ACC112 (cell line): ENCODE results near the gene CKS1B.

Source experiments
- H2AFZ ChIP-seq: fragments of 200-600 bp; sonication (generic); one replicate; pipeline ENCODE4 v1.6.0; 2017; ENCODE audit warnings: antibody characterized with exemption, low read length; ENCODE audit not compliant: unreplicated experiment
- H3K27ac ChIP-seq: fragments of 200-600 bp; sonication (generic); 2 replicates; pipeline ENCODE4 v1.5.1; 2014; ENCODE audit warnings: low read depth, mild to moderate bottlenecking, antibody characterized with exemption, low read length, moderate library complexity
- H3K27me3 ChIP-seq: fragments of 200-600 bp; sonication (generic); 2 replicates; pipeline ENCODE4 v1.6.1; 2014; ENCODE audit warnings: mild to moderate bottlenecking, antibody characterized with exemption, low read length, moderate library complexity, mixed read lengths; ENCODE audit not compliant: insufficient read depth
- H3K36me3 ChIP-seq: fragments of 200-600 bp; sonication (generic); 2 replicates; pipeline ENCODE4 v1.6.1; 2016; ENCODE audit warnings: mild to moderate bottlenecking, antibody characterized with exemption, low read length, moderate library complexity, mixed read lengths; ENCODE audit not compliant: insufficient read depth
- H3K4me1 ChIP-seq: fragments of 200-600 bp; sonication (generic); one replicate; pipeline ENCODE4 v1.6.1; 2016; ENCODE audit warnings: low read length, mixed read lengths; ENCODE audit not compliant: insufficient read depth, unreplicated experiment, control insufficient read depth
- H3K4me3 ChIP-seq: fragments of 200-600 bp; sonication (generic); 2 replicates; pipeline ENCODE4 v1.5.1; 2014; ENCODE audit warnings: mild to moderate bottlenecking, low read depth, low read length
- H3K79me2 ChIP-seq: fragments of 200-600 bp; sonication (generic); one replicate; pipeline ENCODE4 v1.6.0; 2016; ENCODE audit warnings: low read length; ENCODE audit not compliant: control insufficient read depth, unreplicated experiment, insufficient read depth

CKS1B gene

DNA sequence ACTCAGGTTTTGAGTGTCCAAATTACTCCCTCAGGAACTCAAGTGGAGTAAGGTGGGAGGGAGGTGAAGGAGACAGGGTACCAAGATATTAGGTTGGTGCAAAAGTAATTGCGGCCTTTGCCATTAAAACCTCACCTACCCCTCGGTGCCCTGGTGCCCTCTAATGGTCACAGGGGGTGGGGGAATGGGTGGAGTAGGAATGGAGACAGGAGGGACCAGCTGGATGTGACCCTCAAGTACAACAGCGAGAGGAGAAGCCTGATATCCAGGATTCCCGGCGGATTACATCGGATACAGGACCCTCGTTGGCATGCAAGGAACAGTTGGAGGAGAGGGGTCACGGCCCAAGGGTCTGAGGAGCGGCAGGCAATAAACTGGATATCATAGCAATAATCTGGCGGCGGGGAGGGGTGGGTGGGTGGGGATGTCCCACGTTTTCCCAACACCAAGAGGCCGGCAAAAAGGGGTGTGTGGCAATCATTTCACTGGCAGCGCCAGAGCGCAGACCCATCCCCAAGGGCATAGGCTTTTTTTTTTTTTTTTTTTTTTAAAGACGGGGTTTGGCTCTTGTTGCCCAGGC, 23.8 kb downstream of the CKS1B start:
- no peaks in the 10 kb centered on the region for H3K27me3 ChIP-seq
- no peak overlapping the region for H3K27ac ChIP-seq
- H3K79me2 ChIP-seq = peaks cover 7% of the 10 kb centered on the region
- H3K4me3 ChIP-seq = no peak overlapping the region
- H3K36me3 ChIP-seq = no peaks in the 10 kb centered on the region
- H3K4me1 ChIP-seq = peaks cover 19% of the 10 kb centered on the region
- no peak overlapping the region for H2AFZ ChIP-seq

DNA sequence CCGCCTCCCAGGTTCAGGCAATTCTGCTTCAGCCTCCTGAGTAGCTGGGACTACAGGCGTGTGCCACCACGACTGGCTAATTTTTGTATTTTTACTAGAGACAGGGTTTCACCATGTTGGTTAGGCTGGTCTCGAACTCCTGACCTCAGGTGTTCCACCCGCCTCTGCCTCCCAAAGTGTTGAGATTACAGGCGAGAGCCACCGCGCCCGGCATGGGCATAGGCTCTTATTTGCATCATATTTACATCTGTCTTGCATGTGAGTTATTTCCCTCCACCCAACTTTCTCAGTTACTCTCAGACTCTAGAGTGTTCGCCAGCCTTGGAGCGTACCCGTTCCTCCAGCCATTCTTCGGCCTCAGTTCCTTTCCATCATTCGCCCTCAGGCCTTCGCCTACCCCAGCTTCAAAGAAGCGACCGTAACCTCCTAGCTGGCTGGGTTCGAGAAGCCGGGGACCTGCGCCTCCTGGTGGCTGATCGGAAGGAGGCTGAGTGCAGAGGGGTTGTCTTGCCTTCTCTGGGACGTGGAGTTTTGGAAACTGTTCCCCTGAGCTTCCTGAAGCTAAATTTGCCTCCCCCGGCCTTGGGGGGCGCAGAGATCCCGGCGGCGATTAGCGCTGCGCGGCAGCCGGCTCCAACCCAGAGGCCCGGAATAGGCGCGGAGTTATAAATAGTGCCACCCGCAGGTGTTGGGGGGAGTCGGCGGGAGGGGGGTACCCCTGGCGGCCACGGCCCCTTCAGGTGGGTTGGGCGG, 24.5 kb downstream of the CKS1B start:
- H3K79me2 ChIP-seq = peaks cover 13% of the 10 kb centered on the region
- peaks cover 12% of the 10 kb centered on the region for H3K4me1 ChIP-seq
- H3K27me3 ChIP-seq = no peaks in the 10 kb centered on the region
- peak overlapping the region; percentile 1 for H2AFZ ChIP-seq
- no peaks in the 10 kb centered on the region for H3K36me3 ChIP-seq
- peak overlapping the region; percentile 69 for H3K4me3 ChIP-seq
- H3K27ac ChIP-seq = no peak overlapping the region

DNA sequence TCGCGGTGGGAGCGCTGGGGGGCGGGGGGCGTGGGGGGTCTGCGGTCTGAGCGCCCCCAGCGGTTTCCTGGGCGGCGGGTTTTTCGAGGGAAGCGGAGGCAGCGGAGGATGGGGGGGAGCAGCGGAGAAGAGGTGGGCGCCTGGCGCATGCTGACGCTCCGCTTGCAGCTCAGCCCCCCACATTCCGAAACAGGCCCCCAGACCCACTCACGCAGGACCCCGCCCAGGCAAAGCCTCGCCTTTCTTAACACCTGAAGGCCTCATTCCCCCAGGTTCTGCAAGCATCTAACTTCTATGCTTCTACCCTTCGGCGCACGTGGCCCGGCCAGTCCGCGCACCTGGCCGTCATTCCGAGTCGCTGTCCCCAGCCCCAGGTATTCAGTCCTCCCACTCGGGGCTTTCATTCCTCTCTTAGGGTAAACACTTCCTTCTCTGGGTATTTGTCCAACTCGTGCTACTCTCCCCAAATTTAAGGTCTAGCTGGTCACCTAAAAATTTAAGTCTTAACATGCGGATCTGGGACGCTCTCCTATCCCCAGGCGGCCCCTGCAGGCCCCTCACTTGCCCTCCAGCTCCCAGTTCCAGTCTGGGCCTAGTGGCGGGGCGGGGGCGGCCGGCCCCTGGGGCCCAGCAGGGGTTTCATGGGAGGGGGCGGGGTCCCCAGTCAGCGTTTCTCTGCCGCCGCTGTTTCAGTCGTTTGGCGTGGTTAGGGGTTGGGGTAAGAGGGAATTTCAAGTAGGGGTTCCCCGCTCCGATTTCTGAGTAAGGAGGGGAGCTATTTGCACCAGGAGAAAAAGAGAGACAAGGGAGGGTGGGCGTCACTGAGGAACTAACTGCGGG, 25.3 kb downstream of the CKS1B start:
- Histone ChIP-seq H3K36me3 (no peaks in the 10 kb centered on the region), H3K79me2 (peaks cover 20% of the 10 kb centered on the region), H3K4me3 (peak overlapping the region; percentile 69), H3K27ac (peak overlapping the region; percentile 63), H3K4me1 (peaks cover 17% of the 10 kb centered on the region), H2AFZ (peak overlapping the region; percentile 14), H3K27me3 (no peaks in the 10 kb centered on the region)

DNA sequence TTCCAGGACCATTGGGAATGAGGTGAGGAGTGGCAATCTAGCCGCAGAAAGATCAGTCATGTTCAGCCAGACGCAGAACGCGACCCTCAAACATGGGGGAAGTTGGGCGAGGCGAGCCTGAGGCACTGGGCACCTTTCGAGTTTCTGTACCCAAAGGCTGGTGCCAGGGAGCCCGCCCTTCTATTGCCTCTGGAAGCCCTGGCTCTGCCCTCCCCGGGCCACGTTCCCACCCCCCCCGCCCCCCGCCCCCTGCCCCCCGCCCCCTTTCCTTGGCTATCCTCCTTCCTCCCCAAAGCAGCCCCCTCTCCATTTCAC, 25.9 kb downstream of the CKS1B start:
- H3K79me2 ChIP-seq = peaks cover 26% of the 10 kb centered on the region
- H3K27ac ChIP-seq = peak overlapping the region; percentile 67
- no peaks in the 10 kb centered on the region for H3K36me3 ChIP-seq
- no peaks in the 10 kb centered on the region for H3K27me3 ChIP-seq
- peak overlapping the region; percentile 14 for H2AFZ ChIP-seq
- peaks cover 22% of the 10 kb centered on the region for H3K4me1 ChIP-seq
- H3K4me3 ChIP-seq = peak overlapping the region; percentile 82

DNA sequence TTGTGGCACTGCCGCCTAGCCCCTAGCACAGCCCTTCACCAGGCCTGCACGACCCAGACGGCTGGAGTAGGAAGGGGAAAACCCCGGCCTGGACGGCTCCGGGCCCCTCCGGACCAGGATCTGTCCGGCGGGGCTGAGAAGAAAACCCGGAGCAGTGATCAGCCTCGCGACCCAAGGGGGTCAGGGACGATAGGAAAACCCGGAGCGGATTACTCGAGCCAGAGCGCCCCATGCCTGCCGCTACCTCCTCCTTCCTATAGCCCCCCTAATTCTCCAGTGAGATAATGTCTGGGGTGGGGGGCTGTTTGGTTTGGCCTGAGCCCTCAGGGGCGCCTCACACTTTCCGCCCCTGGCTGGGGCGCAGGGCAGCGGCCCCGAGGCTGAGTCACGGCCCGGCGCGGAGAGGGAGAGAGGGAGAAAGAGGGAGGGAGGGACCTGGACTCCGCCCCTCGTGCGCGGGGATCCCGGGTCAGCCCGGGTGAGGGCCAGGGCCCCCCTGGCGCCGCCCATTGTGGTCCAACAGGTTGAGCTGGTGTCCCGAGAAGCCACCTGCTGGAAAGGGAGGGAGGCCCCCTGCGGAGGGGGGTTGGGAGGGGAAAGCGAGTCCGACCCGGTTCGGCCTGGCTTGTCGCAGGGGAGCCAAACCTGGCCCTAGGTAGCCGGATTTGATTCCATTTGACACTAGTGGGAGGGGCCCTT, 26.4 kb downstream of the CKS1B start:
- Histone ChIP-seq H3K36me3 (no peaks in the 10 kb centered on the region), H3K27ac (peak overlapping the region; percentile 67), H2AFZ (no peak overlapping the region), H3K27me3 (no peaks in the 10 kb centered on the region), H3K79me2 (peaks cover 31% of the 10 kb centered on the region), H3K4me1 (peaks cover 27% of the 10 kb centered on the region), H3K4me3 (peak overlapping the region; percentile 82)

DNA sequence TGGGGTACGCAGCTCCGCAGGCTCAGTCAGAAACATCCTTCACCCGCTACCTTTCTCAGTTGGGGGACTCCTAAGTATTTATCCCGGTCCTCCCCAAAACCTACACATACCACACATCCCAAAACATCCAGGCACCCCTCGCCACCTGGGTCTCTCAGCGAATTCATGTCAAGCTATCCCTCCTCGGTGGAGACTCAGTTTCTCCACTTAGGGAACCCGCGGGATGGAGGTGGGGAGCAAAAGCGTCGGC, 26.9 kb downstream of the CKS1B start:
- H3K4me3 ChIP-seq = peak overlapping the region; percentile 82
- H3K27me3 ChIP-seq = no peaks in the 10 kb centered on the region
- peaks cover 32% of the 10 kb centered on the region for H3K4me1 ChIP-seq
- H3K79me2 ChIP-seq = peaks cover 36% of the 10 kb centered on the region
- peak overlapping the region; percentile 67 for H3K27ac ChIP-seq
- no peaks in the 10 kb centered on the region for H3K36me3 ChIP-seq
- no peak overlapping the region for H2AFZ ChIP-seq

DNA sequence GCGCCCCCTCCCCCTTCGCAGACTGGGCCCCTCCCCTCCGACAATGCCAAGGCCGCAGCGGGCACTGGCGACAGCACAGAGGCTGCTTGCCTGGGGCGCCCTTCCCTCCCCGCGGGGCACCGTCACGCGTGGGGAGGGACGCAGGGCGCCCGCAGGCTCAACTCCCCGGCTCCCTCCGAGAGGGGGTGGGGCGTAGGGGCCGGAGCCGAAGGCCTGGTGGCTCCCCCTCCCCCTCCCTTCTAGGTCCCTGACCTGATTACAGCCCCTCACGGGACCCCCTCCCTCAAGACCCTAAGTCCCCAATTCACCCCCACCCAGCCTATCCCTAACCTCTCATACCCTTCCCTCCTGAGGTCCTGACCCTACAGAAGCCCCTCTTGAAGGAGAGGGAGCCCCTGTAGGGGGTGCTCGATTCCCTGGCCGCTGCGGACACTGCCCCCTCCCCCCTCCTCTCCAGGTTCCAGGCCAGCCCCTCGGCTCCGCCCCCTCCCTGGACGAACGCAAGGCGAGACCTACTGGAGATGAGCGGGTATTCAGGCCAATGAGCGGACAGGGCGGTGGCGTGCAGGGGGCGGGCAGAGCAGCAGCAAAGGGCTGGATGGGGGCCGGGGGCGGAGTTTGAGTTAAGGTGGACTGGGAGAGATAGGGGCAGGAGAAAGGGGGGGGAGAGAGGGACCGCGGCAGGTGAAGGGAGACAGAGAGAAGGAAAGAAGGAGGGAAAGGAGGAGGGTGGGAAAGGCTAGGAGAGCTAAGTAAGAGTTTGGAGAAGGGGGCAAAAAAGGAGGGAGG, 27.4 kb downstream of the CKS1B start:
- peaks cover 41% of the 10 kb centered on the region for H3K79me2 ChIP-seq
- H2AFZ ChIP-seq = no peak overlapping the region
- H3K4me1 ChIP-seq = peaks cover 33% of the 10 kb centered on the region
- peak overlapping the region; percentile 67 for H3K27ac ChIP-seq
- no peaks in the 10 kb centered on the region for H3K36me3 ChIP-seq
- H3K27me3 ChIP-seq = no peaks in the 10 kb centered on the region
- peak overlapping the region; percentile 82 for H3K4me3 ChIP-seq

DNA sequence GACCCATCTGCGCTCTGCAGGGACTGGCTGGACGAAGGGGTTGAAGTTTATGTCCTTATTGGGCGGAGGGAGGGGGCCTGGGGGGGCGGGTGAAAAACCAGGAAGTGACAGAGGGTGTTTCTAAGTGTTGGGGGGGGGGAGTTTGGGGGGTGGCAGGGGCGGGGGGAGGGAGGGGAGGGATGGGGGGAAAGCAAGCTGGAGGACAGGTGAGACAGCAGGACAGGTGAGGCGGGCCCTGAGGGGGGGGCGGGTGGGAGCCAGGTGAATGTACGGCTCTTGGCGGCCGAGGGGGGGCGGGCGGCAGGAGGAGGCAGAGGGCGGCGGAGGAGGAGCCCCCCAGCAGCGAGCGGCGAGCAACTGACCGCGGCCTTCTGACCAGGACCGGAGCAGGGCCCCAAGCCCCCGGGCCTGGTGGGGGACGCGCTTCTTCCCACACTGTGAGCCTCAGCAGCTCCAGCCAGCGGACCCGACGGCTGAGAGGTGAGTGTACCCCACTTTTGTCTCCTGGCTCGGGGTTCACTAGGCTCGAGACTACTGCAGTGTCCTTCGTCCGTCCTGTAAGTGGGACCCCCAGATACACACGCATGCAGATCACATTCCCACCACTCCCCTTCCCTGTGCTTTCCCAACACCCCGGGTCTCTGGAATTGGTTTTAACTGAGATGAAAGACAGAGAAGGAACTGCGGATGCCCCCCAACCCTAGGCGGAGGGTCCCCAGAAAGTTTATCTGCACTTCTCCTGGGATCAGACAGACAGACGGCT, 28.2 kb downstream of the CKS1B start, which contains the start of gene ZBTB7B:
Gene ZBTB7B, plus strand, starts transcription at position 339 of the 763 bp plus-strand sequence. CDS start 11,859 bp downstream, outside the sequence.
- no peaks in the 10 kb centered on the region for H3K36me3 ChIP-seq
- H2AFZ ChIP-seq = no peak within 1 kb of the TSS
- H3K79me2 ChIP-seq = peaks cover 49% of the 10 kb centered on the region
- peak within 1 kb of the TSS; percentile 93 for H3K4me3 ChIP-seq
- peaks cover 33% of the 10 kb centered on the region for H3K4me1 ChIP-seq
- H3K27me3 ChIP-seq = no peaks in the 10 kb centered on the region
- H3K27ac ChIP-seq = peak within 1 kb of the TSS; percentile 76

DNA sequence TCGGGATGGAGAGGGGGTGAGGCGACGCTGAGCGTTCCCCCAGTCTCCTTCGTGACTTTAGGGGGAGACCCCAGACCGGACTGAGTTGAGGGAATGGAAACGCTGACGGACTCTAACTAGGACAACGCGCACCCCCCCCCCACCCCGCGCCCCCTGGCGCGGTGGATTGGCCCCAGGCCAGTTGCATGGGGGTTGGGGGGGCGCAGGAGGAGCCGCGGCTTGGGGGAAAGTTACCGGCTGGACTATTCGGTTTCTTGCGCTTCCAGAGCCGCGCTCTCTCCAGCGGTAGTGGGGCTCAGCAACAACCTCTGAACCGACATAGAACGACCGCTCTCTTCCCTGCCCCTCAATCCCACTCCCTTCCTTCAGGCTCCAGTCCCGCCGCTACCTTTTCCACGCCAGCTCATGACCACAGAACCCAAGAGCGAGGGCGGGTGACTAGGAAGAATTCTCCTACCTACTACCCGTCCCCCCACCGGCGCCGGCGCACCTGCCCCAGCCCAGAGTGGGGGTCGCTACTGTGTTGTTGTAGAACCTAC, 28.8 kb downstream of the CKS1B start:
- Histone ChIP-seq H3K79me2 (peaks cover 53% of the 10 kb centered on the region), H3K36me3 (no peaks in the 10 kb centered on the region), H3K4me3 (peak overlapping the region; percentile 93), H3K27ac (peak overlapping the region; percentile 76), H3K27me3 (no peaks in the 10 kb centered on the region), H2AFZ (no peak overlapping the region), H3K4me1 (peaks cover 33% of the 10 kb centered on the region)
